Testis (tissue), 2 donors: ENCODE data around the gene CELF2.
A peak's percentile ranks its signal among the peaks of the same experiment; 100 is the strongest.

Experiments
- CTCF ChIP-seq, 3 experiments: fragments of 450-650 bp in 2 of 3; fragments of 200-600 bp in 1 of 3; sonication (generic) in 1 of 3; IDR thresholded peaks; one replicate each; pipeline ENCODE4 v1.5.1; 2016 to 2019; ENCODE audit warnings: antibody characterized with exemption in 3 of 3, mild to moderate bottlenecking in 2 of 3, moderate library complexity in 1 of 3
- POLR2A ChIP-seq: fragments of 450-650 bp; IDR thresholded peaks from one replicate; pipeline ENCODE4 v1.6.1; 2017; ENCODE audit warnings: antibody characterized with exemption, mild to moderate bottlenecking, moderate library complexity

GRCh38 chr10:11270135-11270857, 252.6 kb downstream of the CELF2 start:
- TF ChIP-seq POLR2A: no peak
- peak; percentile 84 to 88 (median 88) for TF ChIP-seq CTCF (IDR thresholded peaks at IDR 0.05)
